Activated gamma-delta T cell (primary cell): ENCODE data around the gene TTC21B.
"Not testable (repeated sequence)": the region's sequence is repeated elsewhere in the genome, so short reads cannot be mapped to it uniquely, and the experiment has no call there.

ENCODE experiments used
- DNase-seq: peaks from one replicate; lab custom pipeline; 2025; lab: John Stamatoyannopoulos, UW

The TTC21B gene

DNA sequence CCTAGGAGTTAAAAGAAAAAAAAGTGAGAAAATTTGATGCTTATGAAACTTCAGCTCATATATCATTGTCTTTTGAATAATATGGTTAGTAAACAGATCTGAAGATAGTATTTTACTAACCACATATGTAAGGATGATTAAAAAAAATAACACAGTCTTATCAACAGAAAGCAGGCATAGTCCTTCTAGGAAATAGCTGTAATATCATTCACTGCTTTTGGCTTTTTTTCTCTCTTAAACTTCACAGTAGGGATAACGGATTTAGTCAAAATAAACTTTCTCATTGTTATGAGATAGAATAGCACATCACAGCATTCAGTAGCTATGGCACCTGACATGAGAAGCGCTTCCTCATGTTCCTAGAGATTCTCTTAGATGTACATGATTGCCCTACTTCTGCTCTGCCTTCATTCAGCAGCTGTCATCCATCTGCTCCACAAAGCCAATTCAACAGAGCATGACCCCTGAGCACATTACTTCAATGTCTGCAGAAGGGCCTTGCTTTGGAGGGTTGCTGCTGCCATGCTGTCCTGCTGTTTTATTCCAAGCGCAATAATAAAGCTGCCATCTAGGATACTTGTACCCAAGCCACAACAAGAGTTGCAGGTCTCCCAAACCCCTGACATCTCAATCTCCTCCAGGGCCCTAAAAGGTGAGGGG lies 67.0 kb downstream of the TTC21B start:
- DNase-seq = no peak

DNA sequence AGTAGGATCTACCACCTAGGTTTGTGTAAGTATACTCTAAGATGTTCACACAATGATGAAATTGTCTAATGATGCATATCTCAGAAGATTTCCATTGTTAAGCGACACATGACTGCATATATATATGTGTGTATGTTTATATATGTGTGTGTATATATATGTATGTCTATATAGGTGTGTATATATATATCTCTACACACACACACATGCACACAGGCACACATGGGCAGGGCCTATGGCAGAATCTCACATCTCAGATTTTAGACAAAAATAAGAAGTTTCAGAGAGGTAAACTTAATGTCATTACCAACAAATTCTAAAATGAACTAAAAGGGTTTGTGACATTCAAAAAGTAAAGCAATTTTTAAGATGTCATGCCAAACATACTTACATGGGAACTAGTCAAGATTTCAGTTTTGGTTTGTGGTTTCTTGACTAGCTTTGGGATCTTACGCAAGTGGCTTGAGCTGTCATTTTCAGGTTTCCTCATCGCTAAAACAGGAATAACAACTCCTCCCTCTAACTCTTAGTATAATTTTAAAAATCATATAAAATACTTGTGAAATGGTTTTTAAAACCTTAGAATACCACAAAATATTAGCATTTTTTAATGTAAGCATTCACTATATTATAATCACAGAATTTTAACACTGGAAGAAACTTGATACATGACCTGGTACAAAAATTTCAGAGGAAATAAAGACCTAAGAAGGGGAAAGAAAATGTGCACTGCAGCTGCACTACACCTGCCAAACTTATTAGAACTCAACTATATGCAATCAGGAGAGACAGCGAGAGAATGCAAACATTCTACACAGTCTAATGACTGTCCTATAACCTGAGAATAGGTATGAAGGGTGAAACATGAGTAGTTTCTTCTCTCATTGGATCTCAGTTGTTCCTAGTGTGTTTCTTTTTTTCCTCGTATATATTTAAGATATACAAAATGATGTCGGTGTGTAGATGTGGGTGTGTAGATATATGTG lies 75.7 kb downstream of the TTC21B start:
- no peak for DNase-seq

DNA sequence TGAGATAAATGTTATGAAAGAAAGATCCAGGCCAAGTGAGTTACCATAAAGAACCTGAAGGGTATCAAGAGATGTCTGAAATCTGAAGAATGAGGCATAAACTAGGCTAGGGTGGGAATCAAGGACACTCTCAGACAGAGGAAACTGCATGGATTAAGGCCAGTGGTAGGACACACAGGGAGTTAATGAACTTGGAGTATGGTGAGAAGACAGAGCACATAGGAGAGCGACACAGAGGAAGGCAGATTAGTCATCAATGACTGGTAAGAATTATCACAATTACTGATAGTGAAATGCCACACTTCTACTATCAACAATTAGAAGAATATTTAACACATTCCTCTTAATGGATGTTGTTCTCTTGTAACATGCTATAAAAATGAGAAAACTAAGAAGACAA lies 76.9 kb downstream of the TTC21B start:
- no peak for DNase-seq

DNA sequence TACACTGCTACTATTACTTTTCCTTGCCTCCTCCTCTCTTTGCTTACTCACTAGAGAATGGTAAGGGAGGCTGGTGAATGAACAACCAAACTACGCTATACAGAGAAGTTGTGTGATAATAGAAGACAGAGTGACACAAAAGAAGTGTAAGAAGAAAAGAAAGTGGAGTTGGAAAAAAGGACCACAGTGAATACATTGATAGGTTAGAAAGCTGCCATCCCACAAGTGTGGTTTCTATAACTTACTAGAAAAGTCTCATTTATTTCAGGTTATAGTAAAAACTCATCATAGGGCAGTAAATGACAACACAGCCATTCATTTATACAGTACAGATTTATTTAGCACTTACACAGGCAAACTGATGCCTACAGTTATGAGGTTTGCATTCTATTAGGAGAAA lies 77.3 kb downstream of the TTC21B start:
- DNase-seq = no peak

DNA sequence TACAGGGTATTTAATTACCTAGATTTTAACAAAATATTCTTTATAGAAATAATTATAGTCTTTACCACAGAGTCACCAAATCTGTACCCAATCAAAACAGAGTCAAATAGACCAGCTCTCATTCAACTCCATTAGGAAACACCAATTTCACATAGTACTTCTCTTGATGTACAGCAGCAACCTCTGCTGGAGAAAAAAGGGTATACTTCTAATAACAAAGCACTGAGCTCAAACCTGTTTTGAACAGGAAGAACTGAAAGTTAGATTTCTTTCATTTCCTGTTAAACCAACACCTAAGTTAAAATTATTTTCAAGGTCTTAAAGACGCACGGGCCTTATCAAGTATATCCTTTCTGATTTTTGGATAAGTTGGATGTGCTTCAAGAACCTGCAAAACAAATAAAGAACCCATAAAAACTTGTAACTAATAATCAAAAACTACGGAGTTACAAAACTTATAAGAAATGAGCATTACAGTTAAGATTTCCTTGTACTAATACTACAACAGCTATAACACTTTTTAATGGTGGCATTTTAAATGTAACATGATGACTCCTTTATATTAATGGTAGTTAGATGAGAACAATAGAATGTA lies 79.0 kb downstream of the TTC21B start:
- DNase-seq = no peak

DNA sequence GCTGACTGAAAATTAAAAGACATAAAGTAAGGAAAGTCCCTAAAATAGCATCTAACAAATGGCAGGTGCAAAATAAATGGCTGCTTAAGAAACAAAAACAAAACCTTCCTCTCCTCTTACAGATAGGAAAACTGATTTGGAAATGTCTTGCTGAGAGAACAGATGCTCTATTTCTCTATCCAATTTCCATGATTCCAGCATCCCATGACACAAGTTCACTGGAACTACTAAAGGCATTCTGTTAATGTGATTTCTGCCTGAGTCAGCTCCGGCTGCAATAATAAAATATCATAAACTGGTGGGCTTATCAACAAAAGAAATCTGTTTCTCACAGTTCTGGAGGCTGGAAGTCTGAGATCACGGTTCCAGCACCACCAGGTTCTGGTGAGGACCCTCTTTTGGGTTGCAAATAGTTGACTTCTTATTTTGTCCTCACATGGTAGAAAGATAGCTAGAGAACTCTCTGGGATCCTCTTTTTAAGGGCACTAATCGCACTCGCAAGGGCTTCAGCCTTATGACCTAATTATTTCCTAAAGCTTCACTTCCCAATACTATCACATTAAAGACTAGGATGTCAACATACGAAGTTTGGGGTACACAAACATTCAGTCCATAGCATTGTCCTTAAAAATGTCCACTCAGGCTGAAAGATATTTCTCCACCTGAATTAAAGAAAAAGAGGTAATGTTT lies 81.3 kb downstream of the TTC21B start:
- DNase-seq = no peak

DNA sequence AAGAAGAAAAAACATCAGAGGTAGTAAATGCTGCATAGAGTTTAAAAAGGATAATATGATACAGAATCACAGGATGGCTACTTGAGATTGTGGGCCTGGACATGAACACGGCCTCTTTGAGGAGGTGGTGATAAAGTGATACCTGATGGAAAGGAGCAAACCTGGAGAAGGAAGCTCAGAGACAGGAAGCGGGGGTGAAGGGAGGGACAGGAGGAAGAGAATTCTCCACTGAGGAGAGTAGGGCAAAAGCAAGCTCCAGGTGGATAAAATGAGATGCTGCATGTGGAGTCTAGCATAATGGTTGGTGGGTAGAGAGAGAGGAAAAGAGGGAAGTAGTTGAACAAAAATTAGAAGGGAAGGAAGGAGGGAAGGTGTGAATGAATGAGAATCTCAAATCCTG lies 82.6 kb downstream of the TTC21B start:
- no peak for DNase-seq

DNA sequence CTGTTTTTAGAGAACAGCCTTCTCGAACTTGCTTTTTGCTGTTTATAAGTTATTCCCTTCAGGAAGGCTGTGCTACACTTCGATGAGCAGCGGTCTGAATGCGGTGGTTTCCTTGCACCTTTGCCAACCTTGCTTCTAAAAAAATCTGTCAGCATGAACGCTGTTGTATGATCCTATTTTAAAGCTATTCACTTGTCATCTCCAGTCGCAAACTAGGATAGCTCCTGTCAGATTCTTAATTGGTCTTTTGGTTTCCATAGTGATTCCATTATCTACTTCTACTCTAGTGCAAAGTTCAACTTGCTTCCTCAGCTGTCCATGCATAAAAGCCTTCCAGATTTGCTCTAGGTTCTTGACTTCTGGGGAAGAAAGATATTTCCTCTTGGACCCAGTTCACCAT lies 83.2 kb downstream of the TTC21B start:
- no peak for DNase-seq

DNA sequence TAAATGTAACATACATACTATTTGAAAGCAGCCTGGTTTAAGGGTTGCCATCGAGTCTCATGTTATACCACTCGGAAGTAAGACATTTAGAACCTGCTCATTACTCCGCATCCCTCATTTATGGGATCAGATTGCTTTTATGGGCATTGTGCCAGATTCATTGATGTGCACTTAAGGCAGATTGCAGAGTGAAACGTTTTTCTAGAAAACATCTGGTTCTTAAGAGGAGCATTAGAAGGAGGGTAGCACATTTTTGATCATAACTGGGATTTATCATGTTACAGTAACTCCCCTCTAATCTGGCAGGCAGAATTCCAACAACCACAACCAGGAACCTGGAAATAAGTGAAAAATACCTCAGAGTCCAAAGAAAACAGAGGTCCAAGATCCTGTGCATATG lies 85.4 kb downstream of the TTC21B start:
- DNase-seq = no peak

DNA sequence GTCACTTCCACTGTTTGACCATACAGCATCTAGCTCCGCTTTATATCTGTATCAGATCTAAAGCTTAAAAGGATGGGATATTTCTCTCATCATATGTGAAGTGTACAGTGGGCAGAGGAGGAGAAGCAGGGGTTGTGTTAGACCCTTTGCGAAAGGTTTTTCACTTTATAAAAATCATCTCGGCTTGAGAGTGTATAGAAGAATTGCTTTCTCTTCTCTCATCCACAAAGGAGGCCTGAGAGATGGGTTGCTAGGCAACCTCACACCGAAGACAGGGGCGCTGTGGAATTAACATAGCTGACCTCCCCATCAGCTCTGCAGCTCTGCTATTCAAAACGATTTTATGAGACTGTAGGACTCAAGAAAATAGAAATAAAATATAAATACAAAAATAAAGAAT lies 89.3 kb downstream of the TTC21B start:
- DNase-seq = no peak

DNA sequence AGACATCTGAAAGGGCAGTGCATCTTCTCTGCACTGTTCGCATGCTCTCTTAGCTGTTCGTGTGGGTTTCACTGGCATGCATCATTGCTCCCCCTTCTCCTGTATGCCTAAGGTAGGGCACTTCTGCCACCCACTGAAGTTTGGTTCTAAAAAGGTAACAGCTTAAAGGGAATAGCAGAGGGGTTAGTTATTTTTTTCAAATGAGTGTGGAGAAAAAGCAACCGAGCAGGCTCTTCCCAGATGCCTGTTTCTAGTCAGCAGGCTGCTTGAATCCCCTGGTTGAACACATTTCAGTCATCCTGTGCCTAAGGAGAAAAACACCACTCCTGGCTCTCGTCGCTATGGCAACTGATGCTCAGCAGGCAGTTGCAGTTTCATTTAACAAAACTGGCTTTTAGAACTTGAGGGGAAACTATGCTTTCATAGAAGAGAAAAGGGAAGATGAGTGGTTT lies 89.7 kb downstream of the TTC21B start:
- DNase-seq = no peak

DNA sequence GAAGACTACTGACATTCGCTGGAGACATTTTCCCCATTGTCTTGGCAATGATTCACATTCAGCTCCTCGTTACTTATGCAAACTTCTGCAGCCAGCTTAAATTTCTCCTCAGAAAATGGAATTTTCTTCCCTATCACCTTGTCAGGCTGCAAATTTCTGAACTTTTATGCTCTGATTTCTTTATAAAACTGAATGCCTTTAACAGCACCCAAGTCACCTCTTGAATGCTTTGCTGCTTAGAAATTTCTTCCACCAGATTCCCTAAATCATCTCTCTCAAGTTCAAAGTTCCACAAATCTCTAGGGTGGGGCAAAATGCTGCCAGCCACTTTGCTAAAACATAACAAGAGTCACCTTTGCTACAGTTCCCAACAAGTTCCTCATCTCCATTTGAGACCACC lies 92.5 kb downstream of the TTC21B start:
- DNase-seq = not testable (repeated sequence)

DNA sequence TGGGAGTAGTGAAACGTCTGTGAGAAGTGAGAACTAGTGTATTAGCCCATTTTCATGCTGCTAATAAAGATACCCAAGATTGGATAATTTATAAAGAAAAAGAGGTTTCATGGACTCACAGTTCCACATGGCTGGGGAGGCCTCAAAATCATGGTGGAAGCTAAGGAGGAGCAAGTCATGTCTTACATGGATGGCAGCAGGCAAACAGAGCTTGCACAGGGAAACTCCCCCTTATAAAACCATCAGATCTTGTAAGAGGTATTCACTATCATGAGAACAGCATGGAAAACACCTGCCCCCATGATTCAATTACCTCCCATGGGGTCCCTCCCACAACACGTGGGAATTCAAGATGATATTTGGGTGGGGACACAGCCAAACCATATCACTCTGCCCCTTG lies 93.9 kb downstream of the TTC21B start:
- DNase-seq = not testable (repeated sequence)

DNA sequence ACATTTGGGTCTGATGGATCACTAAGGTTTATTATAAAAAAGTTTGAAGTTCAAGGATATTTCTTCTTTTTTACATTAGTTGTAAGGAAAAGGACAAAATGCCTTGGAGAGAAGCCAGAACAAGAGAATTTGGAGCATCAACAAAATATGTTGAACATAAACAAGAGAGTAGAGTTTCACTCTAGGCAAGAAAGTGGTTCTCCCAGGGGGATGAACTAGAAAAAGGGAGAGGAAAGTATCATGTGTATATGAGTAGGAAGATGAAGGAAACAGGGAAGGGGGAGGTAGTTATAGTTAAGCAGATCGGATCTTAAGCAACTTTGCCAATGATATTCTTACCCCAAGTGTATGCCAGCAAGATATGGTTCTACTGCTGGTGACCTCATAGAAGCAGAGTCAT lies 95.7 kb downstream of the TTC21B start:
- no peak for DNase-seq

DNA sequence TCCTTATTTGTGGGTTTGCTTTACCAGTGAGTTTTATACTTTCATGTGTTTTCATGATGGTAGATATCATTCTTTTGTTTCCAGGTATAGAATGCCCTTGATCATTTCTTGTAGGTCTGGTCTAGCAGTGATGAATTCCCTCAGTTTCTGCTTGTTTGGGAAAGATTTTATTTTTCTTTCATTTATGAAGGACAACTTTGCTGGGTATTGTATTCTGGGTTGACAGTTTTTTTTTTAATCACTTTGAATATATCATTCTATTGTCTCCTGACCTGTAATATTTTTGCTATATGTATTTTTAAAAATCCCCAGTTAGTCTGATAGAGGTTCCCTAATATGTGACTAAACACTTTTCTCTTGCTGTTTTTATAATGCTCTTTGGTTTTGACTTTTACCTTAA lies 101.2 kb downstream of the TTC21B start:
- DNase-seq = no peak

DNA sequence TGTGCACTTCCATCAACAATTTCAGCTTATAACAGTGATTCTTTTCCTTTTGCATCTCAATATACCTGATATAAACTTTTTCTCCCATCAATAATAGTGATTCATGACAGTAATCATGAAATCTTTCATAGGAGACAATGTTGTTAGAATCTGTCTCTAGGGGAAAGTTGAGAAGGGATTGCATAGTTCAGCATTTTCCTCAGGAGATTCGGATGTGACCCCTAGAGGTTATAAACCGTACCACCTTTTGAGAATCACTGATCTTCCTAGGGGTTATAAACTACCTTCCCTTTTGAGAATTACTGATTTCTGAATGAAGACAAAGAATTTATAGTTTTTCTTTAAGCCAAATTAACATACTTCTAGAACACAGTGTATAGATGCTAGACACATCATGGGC lies 106.6 kb downstream of the TTC21B start:
- DNase-seq = no peak

DNA sequence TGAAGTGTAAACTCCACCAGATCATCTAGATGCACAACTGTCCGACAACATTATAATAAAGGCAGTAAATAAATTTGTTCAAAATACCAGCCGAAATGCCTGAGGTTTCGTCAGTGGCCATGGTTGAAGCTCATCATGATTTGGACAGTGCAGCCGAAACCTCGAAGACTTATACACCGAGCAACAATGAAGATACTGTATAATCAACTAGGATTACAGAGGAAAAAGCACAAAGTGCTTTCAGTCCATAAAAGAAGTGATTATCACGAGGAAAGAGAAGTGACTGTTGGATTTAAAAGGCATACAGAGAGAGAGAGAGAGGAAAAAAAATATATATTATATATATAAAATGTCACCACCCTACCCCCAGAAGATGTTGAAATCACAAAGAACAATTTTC lies 107.5 kb downstream of the TTC21B start:
- DNase-seq = no peak

DNA sequence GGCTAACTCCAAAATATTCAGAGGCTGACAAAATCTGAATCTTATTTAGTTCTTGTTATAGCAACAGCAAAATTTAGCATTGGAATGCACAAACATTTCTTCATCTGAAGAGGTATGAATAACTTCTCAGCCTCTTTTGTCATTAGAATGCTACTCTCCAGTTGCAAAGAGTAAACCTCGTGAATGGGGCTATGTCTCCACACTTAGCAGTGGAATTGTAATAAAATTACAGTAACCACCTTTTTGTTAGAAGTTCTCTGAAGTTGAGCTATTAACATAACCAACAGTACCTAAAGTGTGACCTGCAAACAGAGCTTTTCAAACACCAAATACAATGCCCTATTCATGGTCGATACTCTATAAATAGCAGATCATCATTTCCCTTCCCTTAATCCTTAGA lies 109.4 kb downstream of the TTC21B start:
- no peak for DNase-seq

DNA sequence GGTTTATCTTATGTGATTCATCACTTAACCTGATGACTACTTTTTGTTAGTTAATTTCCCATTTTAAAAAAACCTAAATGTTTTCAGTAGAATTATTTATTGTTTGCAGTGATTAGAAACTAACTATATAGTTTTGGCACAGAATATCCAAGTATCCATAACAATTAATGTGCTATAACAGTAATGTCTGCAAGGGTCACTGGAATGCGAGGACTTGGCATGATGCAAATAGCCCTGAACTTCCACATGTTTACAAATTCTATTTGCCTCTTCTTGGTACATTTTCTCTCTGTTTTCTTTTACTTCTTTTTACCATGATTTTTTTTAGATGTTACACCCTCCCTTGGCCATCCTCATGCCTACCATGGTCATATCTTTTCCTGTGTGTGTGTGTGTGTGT lies 110.2 kb downstream of the TTC21B start:
- DNase-seq = no peak

DNA sequence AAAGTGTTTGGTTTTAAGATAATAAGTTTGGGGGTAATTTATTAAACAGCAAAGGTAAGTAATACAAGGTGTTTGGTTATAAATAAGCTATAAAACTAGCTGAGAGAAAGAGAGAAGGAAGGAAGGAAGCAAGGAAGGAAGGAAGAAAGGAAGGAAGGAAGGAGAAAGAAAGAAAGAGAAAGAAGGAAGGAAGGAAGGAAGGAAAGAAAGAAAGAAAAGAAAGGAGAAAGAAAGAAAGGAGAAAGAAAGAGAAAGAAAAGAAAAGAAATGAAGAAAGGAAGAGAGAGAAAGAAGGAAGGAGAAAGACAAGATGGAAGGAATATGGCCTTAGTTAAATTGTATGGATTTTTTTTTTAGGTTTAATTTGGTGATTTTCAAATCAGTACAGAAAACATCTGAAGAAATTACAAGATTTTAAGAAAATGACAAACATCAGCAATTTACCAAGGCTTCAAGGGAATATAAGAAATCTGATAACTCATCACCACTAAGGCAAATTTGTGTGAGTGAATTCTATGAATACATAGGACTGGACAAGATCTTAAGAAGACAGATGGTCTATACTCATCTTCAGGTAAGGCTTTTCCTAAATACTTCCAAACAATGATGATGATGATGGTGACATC lies 113.1 kb downstream of the TTC21B start:
- DNase-seq = no peak

DNA sequence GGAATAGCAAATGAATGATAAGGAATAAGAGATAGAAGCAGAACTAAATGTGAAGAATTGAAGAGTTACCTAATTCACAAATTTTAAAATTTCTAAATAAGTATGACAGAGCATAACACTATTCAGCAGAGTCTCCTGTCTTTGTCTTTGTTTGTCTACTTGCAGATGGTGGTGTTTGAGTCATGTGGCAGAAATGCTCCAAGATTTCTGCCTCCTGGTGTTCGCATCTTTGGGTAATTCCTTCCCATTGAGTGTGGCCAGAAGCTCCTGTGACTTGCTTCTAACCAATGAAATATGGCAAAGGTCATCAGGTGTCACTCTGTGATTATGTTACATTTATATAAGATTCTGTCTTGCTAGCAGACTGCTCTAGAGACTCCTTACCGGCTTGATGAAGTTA lies 114.0 kb downstream of the TTC21B start:
- DNase-seq = no peak

DNA sequence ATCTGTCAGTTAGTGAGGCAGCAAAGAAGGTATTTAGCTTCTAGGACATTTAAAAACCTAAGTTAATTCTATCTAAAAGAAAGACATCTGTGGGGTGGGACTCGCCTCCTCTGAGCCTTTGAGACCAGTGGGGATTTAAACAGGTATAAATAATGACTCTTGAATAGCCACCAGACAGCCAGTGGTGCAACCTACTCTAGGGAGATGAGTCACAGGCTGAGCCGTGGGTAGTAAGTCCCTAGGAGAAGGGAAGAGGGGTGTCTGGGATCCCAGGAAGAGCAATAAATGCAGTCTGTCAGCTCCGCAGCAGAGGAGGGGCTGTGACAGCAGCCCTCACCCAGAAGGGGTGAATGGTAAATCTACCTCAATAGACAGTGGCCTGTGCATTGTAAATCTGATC lies 116.5 kb downstream of the TTC21B start:
- no peak for DNase-seq
